Measurements from ENCODE around the gene TNP2. TPM values are rescaled to one million over a fixed set of nuclear protein-coding genes. Genes with fewer than 3 reads are reported as not detected.

The TNP2 gene
- total and polyA plus RNA-seq, 2 experiments from 2014 or later: not detected

DNA sequence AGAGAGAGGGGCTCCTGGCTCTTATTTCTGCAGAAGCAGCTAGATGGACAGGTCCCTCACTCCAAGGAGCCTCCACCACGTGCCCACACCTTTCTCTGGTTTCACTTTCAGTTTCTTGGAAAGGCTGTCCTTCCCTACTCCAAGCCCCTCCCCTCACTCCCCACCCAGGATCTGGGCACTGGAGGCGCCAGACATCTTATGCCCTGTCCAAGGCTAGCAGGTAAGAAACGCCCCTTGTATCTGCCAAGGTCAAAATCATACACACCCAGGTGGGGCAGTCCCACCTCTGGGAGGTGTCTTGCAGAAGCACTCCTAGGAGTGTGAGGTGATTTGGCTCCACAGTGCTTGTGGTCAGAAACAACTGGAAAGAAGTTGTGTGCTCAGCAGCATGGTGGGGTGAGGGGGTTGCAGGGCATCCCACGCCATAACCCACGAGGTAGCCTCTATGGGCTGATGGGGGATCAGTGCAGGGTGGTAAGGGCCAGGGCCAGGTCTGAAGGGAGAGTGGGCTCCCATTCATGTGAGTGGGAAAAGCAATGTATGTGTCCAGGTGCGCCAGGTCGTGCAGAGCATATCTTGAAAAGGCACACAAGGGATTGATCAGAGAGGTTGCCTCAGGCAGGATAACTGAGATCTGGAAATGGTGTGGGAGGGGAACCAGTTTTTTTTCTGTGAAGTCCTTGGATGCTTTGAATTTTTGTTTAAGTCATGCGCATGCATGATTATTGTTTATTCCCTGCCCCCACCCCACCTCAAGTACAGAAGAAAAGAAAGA lies 43.8 kb upstream of the TNP2 start:
- H3K36me3 ChIP-seq (ENCODE audit: insufficient read depth): no peaks in the 10 kb centered on the region; the same call in 1 of the 2 replicates
- H3K9me2 ChIP-seq (ENCODE audit: insufficient read depth): no peaks in the 10 kb centered on the region; the same call in 1 of the 2 replicates
- H3K4me3 ChIP-seq: peak overlapping the region; percentile 15; the same call in 1 of the 2 replicates
- no peaks in the 10 kb centered on the region for H3K36me3 Mint-ChIP-seq (ENCODE audit: low read depth)
- TF ChIP-seq, protein P1, sequence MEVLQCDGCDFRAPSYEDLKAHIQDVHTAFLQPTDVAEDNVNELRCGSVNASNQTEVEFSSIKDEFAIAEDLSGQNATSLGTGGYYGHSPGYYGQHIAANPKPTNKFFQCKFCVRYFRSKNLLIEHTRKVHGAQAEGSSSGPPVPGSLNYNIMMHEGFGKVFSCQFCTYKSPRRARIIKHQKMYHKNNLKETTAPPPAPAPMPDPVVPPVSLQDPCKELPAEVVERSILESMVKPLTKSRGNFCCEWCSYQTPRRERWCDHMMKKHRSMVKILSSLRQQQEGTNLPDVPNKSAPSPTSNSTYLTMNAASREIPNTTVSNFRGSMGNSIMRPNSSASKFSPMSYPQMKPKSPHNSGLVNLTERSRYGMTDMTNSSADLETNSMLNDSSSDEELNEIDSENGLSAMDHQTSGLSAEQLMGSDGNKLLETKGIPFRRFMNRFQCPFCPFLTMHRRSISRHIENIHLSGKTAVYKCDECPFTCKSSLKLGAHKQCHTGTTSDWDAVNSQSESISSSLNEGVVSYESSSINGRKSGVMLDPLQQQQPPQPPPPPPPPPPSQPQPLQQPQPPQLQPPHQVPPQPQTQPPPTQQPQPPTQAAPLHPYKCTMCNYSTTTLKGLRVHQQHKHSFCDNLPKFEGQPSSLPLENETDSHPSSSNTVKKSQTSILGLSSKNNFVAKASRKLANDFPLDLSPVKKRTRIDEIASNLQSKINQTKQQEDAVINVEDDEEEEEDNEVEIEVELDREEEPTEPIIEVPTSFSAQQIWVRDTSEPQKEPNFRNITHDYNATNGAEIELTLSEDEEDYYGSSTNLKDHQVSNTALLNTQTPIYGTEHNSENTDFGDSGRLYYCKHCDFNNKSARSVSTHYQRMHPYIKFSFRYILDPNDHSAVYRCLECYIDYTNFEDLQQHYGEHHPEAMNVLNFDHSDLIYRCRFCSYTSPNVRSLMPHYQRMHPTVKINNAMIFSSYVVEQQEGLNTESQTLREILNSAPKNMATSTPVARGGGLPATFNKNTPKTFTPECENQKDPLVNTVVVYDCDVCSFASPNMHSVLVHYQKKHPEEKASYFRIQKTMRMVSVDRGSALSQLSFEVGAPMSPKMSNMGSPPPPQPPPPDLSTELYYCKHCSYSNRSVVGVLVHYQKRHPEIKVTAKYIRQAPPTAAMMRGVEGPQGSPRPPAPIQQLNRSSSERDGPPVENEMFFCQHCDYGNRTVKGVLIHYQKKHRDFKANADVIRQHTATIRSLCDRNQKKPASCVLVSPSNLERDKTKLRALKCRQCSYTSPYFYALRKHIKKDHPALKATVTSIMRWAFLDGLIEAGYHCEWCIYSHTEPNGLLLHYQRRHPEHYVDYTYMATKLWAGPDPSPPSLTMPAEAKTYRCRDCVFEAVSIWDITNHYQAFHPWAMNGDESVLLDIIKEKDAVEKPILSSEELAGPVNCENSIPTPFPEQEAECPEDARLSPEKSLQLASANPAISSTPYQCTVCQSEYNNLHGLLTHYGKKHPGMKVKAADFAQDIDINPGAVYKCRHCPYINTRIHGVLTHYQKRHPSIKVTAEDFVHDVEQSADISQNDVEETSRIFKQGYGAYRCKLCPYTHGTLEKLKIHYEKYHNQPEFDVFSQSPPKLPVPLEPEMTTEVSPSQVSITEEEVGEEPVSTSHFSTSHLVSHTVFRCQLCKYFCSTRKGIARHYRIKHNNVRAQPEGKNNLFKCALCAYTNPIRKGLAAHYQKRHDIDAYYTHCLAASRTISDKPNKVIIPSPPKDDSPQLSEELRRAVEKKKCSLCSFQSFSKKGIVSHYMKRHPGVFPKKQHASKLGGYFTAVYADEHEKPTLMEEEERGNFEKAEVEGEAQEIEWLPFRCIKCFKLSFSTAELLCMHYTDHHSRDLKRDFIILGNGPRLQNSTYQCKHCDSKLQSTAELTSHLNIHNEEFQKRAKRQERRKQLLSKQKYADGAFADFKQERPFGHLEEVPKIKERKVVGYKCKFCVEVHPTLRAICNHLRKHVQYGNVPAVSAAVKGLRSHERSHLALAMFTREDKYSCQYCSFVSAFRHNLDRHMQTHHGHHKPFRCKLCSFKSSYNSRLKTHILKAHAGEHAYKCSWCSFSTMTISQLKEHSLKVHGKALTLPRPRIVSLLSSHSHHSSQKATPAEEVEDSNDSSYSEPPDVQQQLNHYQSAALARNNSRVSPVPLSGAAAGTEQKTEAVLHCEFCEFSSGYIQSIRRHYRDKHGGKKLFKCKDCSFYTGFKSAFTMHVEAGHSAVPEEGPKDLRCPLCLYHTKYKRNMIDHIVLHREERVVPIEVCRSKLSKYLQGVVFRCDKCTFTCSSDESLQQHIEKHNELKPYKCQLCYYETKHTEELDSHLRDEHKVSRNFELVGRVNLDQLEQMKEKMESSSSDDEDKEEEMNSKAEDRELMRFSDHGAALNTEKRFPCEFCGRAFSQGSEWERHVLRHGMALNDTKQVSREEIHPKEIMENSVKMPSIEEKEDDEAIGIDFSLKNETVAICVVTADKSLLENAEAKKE (CRISPR knock-in tag; IDR thresholded peaks at IDR 0.05): no peak
- no peak for TF ChIP-seq ZNF114 (CRISPR knock-in tag; IDR thresholded peaks at IDR 0.05)
- TF ChIP-seq POLR2AphosphoS5 (IDR thresholded peaks at IDR 0.05; ENCODE audit: low read depth): no peak; the same call in 1 of the 2 replicates
- TF ChIP-seq STAT1 (IDR thresholded peaks at IDR 0.05; ENCODE audit: unreplicated experiment): no peak
- TF ChIP-seq, protein P2, sequence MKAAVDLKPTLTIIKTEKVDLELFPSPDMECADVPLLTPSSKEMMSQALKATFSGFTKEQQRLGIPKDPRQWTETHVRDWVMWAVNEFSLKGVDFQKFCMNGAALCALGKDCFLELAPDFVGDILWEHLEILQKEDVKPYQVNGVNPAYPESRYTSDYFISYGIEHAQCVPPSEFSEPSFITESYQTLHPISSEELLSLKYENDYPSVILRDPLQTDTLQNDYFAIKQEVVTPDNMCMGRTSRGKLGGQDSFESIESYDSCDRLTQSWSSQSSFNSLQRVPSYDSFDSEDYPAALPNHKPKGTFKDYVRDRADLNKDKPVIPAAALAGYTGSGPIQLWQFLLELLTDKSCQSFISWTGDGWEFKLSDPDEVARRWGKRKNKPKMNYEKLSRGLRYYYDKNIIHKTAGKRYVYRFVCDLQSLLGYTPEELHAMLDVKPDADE (IDR thresholded peaks at IDR 0.05): no peak
- TF ChIP-seq, protein P3, sequence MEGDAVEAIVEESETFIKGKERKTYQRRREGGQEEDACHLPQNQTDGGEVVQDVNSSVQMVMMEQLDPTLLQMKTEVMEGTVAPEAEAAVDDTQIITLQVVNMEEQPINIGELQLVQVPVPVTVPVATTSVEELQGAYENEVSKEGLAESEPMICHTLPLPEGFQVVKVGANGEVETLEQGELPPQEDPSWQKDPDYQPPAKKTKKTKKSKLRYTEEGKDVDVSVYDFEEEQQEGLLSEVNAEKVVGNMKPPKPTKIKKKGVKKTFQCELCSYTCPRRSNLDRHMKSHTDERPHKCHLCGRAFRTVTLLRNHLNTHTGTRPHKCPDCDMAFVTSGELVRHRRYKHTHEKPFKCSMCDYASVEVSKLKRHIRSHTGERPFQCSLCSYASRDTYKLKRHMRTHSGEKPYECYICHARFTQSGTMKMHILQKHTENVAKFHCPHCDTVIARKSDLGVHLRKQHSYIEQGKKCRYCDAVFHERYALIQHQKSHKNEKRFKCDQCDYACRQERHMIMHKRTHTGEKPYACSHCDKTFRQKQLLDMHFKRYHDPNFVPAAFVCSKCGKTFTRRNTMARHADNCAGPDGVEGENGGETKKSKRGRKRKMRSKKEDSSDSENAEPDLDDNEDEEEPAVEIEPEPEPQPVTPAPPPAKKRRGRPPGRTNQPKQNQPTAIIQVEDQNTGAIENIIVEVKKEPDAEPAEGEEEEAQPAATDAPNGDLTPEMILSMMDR (conservative IDR thresholded peaks at IDR 0.05; ENCODE audit: low read depth in 2 of 2): no peak
- no peak for TF ChIP-seq ZNF331 (CRISPR knock-in tag; IDR thresholded peaks at IDR 0.05; ENCODE audit: low read depth)
- no peak for TF ChIP-seq NANOG (IDR thresholded peaks at IDR 0.05; ENCODE audit: borderline replicate concordance)
- H3K27ac Mint-ChIP-seq: peak overlapping the region; percentile 97
- H2AFZ ChIP-seq: no peak overlapping the region
- peaks cover 54% of the 10 kb centered on the region for H3K4me1 Mint-ChIP-seq
- ATAC-seq (peak; percentile 4; the same call in 2 of the 3 replicates), DNase-seq (ENCODE audit: low spot score) (peak; percentile 78)
- H3K27me3 ChIP-seq (ENCODE audit: insufficient read depth): no peaks in the 10 kb centered on the region
- no peaks in the 10 kb centered on the region for H4K20me1 ChIP-seq (replicated peaks; ENCODE audit: insufficient read depth)
- H3K27ac ChIP-seq (ENCODE audit: low read depth): peak overlapping the region; percentile 100
- peaks cover 15% of the 10 kb centered on the region for H3K27me3 Mint-ChIP-seq (ENCODE audit: insufficient read depth, low read depth, poor library complexity)
- H3K4me1 ChIP-seq (ENCODE audit: insufficient read depth): peaks cover 53% of the 10 kb centered on the region
- no peaks in the 10 kb centered on the region for H3K9me3 Mint-ChIP-seq
- peaks cover 36% of the 10 kb centered on the region for H3F3A ChIP-seq (replicated peaks; ENCODE audit: low read depth)
- H3K79me2 ChIP-seq (replicated peaks; ENCODE audit: insufficient read depth): no peaks in the 10 kb centered on the region
- H3K4me2 ChIP-seq: peak overlapping the region; percentile 64
- H3K4me3 Mint-ChIP-seq: peak overlapping the region; percentile 57
